NCI-H1417 treated with DMSO at 0.1 percent for 48 hours (cell line): ENCODE data around the gene PCGF3.
"Not testable (repeated sequence)": the region's sequence is repeated elsewhere in the genome, so short reads cannot be mapped to it uniquely, and the experiment has no call there.

ENCODE experiments used
- DNase-seq: peaks from one replicate; lab custom pipeline; 2025; lab: John Stamatoyannopoulos, UW

The PCGF3 gene

GRCh38 chr4:742742-743311, 37.2 kb downstream of the PCGF3 start:
- DNase-seq, result no peak

DNA sequence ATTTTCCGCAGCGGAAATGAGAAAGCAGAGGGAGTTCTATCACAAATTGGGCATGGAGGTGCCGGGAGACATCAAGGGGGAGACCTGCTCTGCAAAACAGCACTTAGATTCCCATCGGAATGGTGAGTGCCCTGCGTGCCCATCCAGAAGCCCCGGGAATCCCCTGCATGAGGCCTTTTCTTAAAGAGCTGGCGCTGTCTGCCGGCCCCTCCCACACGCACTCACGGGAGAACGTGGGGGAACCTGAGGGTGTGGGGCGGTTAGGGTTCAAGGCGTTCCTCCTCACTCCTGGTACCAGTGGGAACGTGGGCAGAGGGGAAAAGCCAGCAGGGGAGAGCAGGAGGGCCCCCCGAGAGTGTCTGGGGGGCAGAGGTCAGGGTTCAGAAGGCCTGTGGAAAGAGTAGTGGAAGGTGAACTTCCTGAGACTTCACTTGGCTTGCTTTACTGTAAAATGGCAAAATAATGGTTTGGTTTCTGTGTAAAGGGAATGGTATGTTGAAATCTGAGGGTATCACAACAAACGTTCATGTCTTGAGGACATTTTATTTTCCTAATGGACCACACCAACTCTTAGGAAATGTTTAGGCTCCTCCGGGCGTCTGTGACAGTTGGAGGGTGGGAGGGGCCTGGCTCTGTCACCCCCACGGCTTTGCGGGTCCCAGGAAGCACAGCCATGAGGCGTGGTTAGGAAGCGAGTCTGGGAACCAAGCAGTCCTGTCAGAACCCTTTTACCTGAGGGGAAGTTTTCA, 38.0 kb downstream of the PCGF3 start:
- DNase-seq, result no peak

GRCh38 chr4:744212-744841, 38.7 kb downstream of the PCGF3 start:
- DNase-seq, result no peak

GRCh38 chr4:747546-748170, 42.0 kb downstream of the PCGF3 start:
- no peak for DNase-seq

DNA sequence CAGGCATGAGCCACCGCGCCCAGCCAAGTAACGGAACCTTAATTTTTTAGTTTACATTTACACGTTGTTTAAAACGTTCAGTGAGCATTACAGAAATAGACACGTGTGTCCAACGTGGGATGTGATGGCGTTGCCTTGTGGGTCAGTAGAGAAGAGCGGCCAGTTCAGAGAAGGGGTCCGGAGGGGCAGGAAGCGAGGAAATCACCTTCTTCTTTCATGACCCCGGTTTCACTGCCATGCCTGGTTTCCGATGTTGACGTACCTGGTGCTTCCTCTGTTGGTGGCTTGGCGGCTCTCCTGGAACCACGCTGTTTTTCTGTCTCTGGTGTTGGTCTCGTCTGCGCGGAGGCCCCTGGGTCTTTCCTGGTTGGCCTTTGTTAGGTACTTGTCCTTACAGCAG, 42.8 kb downstream of the PCGF3 start:
- no peak for DNase-seq

- DNase-seq, result no peak
Observed at GRCh38 chr4:749698-750666, 44.4 kb downstream of the PCGF3 start.

DNA sequence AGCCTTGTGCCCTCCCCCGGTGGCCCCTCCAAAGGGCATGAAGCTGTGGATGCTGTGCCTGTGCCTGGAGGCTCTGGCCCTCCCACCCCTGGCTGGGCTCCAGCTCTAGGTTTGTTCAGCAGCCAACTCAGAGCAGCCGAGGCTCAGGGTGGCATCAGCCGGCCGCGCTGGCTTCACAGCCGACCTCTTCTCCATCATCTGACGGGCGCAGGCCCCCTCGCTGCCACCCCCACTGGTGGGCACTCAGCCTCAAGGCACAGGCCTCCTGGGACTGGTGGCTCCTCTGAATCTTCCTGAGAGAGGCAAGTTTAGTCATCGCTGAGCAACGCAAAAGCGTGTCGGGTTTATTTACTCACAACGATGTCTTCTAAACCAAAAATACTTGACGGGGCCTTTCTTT, 46.0 kb downstream of the PCGF3 start:
- no peak for DNase-seq

DNA sequence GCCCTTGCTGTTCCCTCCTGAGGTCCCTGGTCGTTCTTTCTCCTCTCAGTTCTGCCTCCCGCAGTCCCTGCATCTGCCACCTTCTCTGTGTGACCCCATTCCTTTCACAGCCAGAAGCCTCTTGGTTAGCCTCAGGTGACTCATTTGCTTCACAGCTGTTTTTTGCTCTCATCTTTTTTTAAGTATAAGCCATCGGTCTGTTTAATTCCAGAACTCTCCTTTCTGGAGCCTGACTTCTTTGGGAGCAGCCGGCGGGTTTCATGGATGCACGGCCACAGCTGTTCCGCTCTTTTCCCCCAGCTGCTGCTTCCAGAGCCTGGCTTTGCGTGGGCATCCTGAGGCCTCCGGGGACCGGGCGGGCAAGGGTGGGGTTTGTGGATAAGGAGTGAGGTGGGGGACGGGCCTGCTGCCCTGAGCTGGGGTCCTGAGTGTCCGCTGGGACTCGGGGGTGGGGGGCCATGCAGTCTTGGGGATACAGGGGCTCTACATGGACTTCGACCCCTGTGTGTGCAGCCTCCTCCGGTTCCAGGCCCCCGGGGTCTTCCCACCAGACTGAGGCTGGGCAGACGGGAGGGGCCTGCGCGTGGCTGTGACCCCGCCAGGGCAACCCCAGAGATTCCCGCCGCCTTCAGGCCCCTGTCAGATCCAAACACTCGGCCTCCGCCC, 46.7 kb downstream of the PCGF3 start:
- DNase-seq, result no peak

DNA sequence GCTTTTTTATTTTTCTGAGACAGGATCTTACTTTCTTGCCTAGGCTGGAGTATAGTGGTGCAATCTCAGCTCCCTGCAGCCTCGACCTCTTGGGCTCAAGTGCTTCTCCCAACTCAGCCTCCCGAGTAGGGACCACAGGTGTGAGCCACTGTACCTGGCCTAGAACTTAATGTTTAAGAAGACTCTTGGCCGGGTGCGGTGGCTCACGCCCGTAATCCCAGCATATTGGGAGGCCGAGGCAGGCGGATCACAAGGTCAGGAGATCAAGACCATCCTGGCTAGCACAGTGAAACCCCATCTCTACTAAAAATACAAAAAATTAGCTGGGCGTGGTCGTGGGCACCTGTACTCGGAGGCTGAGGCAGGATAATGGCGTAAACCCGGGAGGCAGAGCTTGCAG, 47.6 kb downstream of the PCGF3 start:
- not testable (repeated sequence) for DNase-seq

DNA sequence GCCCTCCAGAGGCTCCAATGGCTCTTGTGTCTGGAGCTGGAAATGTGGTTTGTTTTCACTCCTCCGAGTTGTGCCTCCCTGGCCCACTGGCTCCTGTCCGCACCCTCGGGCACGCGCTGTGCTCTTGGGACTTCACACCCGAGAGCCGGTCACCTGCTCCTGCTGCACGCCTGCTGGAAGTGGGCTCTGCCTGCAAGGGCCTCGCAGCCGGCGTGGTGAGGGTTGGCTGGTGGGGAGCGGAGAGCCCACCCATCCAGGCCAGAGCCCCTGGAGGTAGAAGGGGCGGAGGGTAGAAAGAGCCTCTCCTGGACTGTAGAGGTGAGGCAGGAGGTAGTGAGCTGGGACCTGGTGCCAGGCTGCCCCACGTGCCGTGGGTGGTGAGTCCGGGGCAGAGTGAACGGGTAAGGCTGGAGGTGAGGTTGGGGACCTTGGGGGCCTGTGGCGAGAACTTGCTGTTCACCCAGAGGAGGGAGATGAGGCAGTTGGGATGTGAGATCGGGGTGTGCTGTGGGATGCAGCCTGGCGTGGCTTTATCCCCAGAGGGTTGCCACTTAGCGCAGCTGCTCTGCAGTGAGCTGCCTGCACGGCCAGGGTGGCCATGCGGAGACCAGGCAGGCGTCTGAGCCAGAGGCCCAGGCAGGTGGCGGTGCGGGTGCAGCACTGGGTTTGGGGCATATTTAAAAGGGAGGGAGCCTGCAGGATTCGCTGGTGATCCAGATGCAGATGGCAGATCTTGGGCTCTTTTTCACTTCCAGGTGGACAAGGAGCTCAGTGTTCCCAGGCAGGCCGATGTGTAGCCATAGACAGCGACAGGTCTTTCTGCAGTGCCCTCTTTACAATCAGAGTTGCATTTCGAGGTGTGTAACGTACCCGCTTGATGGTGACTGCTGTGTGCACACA, 48.8 kb downstream of the PCGF3 start:
- no peak for DNase-seq

GRCh38 chr4:757111-757510, 51.5 kb downstream of the PCGF3 start:
- no peak for DNase-seq

DNA sequence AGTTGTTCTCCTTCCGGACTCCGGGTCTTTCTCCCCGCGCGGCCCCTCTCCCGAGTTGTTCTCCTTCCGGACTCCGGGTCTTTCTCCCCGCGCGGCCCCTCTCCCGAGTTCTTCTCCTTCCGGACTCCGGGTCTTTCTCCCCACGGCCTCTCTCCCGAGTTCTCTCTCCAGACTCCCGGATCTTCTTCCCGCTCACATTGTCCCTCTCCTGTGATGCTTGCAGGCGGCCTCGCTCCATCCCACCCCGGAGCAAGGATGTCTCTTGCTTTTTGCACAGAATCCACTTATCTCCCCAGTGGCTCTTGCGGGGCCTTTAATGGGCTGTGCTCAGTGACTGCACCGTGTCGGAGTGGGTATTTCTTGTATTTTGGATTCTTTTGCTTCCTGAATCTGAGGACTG, 54.2 kb downstream of the PCGF3 start:
- DNase-seq, result not testable (repeated sequence)

GRCh38 chr4:760616-761015, 55.0 kb downstream of the PCGF3 start:
- DNase-seq, result no peak

DNA sequence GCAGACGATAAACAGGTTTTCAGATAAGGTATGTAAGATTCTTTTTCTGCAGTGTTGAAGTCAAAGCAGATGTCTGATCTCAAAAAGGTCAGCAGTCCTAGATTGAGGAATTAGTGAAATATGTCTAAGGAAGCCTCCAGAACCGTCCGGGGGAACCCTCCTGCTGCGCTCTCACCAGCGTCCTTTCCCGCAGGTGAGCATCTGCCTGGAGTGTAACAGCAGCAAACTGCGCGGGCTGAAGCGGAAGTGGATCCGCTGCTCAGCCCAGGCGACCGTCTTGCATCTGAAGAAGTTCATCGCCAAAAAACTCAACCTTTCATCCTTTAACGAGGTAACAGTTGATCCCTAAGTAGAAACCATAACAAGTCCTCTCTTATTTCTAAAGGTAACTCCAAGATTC, 55.5 kb downstream of the PCGF3 start:
- no peak for DNase-seq

DNA sequence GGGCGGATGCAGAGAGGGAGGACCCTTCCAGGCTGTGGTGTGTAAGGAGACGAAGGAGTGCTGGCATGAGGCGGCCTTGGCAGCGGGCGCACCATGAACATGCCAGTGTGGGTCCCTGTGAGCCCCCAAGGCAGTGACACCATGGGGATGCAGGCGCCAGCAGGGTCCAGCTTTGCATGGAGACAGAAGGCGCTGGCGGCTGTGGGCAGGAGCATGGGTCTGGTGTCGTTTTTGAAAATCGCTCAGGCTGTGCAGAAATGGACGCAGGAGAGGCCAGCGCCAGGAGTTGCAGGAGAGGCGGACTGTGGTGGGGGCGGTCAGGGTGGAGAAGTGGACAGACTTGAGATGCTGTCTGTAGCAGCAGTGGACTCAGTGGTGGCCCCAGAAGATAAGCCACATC, 56.1 kb downstream of the PCGF3 start:
- no peak for DNase-seq

DNA sequence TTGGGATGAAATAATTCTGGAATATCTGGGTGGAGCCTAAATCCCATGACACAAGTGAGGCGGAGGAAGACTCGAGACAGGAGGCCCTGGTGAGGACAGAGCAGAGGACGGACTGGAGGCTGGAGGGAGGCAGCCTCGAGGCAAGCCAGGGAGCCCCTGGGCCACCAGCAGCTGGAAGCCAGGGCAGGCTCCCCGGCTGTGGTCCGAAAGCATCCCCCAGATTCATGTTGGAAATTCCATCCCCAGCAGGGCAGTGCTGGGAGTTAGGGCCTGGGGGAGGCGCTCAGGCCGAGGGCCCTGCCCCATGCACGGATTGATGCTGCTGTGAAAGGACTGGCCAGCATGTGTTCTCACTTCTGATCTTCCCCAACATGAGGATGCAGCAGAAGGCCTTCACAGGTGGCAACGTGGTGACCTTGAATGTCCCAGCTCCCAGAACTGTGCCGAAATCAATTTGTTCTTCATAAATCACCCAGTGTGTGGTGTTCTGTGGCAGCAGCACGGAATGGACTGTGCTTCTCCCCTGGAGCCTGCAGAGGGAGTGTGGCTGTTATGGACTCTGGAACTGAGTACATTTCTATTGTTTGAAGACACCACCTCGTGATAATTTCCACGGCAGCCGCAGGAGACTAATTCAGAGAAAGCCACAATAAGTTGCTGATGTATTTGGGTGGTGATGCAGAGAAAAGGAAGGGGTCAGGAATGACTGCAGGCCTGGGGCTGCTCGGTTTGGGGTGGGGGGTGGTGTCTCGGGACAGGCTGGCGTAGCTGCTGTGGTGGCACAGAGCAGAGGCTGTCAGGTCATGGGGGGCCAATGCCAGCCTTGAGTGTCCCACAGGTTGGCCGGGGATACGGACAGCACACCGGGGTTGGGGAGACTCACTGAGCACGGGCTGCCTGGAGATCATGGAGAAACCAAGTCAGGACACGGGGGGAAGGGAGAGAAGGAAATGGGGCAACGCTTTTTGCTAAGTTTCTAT, 56.9 kb downstream of the PCGF3 start:
- no peak for DNase-seq

DNA sequence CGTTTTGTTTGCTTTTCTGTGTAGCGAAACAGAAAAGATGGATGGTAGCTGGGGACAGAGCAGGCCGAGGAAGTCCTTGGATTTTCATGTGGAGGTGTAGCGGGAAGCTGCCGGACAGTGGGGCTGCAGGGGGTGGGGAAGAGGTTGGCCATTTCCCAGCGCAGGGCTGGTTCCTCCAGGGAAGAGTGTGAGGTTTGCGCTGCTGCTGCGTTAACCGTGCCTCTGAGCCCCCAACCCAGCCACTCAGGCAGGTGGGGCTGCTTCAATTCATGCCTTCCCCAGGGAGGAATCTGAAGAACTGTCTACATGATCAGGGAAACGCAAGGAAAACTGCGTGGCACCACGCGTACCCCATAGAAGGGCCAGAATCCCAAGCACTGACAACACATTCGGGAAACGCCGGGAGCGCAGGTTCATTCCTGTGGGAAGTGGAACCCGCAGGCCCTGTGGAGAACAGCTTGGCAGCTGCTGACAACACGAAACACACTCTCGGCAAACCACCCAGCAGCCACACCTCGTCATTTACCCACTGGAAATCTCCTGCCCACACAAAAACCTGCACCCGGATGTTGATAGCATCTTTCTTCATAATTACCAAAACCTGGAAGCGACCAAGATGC, 57.7 kb downstream of the PCGF3 start:
- no peak for DNase-seq

GRCh38 chr4:763922-764321, 58.3 kb downstream of the PCGF3 start:
- DNase-seq, result no peak
